Fibroblast of upper back skin (primary cell): ENCODE results near the gene JDP2.
A peak's percentile ranks its signal among the peaks of the same experiment; 100 is the strongest.

ENCODE experiments used
- DNase-seq: peaks from one replicate; pipeline ENCODE4 v3.0.0-alpha.2; 2013

Gene JDP2

DNA sequence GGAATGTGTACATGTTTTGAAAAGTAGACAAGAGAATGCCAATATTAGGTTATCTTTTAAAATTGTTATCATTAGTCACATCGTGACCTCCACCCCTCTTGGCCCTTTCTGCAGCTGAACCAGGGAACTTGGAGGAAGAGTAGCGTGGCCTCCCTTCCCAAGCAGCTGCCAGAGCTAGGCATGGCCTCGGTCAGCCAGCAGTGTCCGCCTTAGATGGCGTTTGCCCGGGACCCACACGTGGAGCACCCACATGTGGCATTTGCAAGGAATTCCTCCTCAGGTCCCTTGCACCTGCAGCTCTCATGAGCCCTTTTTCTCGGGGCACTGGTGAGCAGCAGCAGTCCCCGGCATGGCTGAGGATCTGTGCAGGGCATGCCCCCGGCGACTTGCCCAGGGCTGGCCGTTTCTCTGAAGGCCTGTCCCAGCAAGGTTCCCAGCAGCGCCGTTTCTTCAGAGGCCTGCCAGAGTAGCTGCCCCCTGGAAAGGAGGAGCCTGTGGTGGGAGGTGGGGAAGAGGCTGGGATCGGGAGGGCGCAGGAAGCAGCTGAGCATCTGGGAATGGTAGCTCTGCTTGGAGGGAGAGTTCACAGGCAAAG, 10.8 kb downstream of the JDP2 start:
- DNase-seq, result no peak

DNA sequence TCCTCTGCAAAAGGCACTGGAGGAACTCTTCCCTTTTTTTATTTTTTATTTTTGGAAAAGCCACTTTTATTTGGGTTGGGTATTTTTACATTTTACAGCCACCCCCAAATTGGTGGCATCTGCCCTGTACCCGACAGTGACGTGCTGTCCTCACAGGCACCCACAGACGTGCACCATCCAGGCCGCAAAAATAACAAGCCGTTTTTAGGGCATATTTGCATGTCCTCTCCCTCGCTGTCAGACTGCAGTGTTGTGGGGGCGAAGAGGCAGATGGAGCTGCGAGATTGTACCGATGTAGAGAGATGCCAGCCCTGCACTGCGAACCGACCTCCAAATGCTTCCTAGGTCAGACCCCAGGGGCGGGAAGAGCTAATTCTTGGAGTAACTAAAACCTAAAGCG, 12.2 kb downstream of the JDP2 start:
- no peak for DNase-seq

DNA sequence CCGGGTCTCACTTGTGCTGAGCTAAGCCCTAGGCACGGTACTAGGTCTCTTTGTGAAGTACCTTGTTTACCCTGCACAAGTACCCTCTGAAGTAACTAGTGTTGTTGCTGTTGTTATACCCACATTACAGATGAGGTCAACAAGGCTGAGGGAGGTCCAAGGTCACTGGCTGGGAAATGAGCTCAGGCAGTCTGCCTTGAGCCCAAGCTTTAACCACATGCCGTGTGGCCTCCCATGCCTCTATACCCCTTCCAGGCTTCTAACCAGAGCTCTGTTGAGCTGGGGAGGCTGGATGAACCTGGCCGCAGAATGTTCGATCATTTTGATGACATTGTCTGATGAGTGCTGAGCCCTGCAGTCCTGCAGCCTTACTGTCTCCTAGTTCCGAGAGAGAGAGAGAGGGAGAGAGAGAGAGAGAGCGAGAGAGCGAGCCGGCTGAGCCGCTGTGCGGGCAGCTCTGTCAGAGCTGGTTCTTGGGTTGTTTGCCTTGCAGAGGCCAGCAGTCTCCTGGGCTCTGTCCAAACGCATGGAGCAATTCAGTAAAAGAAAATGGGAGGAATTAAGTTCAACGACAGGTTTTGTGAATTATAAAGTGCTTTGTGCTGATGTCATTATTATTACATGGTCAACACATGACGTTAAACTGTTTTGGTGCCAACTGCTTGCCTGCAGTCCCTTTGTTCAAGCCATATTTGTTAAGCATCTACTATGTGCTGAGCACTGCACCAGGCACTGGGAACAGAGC, 13.1 kb downstream of the JDP2 start:
- peak; percentile 76 for DNase-seq

DNA sequence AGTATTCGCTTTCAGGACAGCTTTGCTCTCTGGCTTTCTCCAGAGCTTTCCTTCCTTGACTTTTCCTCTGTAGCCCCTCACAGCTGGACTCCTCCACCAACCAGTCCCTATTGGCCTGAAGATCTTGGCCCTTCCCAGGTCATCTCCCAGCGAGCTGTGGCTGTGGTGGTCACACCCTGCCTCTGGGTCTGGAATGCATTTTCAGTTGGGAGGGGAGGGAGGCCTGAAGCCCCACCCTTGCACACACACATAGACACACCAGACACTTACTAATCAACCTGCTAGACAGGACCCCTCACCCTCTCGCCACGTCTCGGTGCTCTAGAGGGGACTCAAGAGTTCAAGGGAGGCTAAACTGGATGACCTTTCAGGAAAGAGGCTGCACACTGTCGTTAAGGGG, 13.9 kb downstream of the JDP2 start:
- no peak for DNase-seq

DNA sequence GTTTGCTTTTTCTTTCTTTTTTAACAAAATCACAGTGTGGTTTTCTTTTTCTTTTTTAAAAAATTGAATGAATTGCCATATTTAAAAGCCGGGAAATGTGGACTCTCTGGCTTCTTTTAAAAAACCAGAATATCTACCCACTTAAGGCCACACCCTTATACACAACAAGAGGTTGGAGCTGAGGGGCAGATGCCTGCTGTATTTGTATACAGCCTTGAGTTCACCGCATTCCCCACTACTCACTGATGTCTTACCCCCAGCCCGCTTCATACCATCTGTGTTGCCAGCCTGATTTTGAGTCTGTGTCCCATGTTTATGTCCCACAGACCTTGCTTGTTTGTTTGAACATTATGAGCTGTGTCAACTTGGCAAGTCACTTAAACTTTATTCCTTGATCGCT, 14.3 kb downstream of the JDP2 start:
- no peak for DNase-seq

DNA sequence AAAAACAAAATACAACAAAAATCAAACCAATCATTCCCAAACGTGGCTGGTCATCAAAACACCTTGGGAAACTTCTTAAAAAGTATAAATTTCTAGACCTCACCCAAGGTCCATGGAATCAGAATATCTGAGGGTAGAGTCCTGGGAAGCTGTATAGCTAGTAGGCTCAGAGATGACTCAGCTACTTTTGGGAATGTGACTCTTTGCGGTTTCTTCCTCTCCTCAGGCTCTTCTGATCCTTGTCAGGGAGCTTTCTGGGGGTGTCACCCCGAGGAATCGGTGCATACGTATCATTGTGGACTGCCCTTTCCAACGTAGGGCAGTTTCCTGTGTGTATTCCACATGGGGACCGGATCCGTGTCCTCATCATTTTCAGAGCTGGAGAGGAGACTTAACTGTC, 14.8 kb downstream of the JDP2 start:
- peak; percentile 43 for DNase-seq

DNA sequence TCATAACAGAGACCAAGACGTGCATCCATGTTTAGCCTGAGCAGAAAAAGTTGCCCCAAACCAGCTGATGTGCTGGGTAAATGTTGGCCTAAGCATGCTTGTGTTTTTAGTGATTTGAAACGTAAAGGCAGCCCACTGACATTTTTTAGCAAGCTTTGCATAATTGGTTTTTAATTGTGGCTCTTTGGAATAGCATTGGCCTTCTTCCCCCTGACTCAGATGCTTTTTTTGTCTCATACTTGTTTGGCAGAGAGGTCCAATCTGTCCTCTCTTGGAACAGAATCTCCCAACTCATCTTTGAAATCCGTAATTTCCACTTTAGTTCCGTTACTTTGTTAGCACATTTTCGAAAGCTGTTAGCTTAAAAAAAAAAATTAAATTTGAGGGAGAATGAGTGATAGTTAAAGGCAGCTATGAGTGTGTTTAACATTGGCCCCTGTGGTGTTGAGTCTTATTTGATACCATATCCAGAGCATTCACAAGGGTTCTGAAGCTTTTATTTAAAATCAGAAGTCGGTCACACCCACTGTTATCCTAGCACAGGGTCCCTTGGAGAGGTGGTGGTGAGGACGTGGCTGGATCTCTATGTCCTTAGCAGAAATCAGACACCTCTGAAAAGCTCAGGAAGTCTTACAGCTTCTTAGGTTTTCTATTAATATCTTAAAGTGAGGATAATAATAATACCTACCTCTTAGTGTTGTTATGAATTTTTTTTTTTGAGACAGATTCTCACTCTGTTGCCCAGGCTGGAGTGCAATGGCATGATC, 15.6 kb downstream of the JDP2 start:
- no peak for DNase-seq

DNA sequence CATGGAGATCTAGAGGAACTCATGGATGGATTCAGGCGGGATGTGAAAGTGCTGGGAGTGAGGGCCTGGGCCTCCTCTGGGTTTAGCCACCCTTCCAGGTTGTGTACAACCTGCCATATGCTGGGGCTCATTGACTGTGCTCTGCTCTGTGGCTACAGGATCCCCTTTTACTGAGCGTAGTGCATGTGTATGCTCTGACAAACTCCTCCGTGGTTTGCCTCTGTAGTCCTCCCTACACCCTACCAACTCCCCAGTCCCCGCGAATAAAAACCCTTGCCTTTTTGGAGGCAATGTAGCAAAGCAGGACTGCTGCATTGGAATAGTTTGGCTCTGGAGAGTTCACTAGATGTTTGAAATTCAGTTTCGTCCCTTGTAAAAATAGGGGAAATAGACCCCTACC, 17.4 kb downstream of the JDP2 start:
- no peak for DNase-seq

DNA sequence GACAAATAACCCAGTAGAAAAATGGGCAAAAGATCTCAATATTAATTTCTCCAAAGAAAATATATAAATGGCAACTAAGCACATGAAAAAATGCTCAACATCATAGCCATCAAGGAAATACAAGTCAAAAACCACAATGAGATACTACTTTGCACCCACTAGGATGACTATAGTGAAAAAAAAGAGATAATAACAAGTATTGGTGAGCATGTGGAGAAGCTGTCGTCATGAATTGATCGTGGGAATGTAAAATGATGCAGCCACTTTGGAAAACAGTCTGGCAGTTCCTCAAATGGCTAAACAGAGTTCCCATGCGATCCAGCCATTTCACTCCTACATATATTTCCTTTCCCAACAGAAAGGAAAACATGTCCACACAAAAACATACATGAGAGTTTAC, 18.1 kb downstream of the JDP2 start:
- no peak for DNase-seq

DNA sequence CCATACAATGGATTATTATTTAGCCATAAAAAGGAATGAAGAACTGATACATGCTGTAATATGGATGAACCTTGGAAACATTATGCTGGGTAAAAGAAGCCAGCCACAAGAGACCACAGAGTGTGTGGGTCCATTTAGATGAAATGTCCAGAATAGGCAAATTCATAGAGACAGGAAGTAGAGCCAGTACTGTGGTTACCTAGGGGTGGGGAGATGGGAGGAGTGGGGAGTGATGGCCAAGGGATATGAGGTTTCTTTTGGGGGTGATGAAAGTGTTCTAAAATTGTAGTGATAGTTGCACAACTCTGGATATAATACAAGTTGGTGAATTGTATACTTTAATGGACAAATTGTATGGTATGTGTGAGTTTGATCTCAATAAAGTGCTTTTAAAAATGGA, 18.6 kb downstream of the JDP2 start:
- DNase-seq, result peak; percentile 12

DNA sequence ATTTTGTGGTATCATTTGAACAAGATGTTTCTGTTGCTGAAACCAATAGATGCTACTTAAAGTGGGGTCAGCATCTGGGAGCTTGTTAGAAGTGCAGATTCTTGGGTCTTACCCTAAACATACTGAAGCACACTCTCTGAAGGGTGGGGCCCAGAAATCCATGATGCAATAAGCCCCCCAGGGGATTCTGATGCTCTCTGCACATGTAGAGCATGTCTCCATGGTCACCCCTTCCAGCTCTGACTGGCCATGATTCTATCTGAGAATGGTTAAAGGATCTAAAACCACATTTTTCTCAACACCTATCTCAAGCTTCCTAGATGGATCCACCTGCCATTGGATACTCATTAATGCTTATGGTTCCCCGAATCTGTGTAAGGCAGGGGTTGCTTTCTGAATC, 20.4 kb downstream of the JDP2 start:
- peak; percentile 11 for DNase-seq

DNA sequence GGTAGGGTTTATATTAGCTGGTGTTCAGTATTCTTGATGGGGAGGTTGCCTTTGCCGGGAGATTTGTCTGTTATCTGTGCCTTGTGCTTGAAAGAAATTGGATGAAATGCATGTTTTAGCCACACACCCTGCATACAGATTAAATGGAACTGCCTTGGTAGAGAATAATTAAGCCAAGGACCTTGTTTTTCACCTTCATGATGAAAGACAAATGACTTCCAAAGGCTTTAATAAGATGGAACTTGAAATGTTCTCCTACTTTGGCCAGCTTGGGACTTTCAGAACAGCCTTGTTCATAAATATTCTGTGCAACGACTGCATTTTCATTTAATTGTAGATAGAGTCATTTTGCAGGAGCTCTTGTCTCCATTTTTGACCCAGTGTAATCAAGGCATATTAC, 21.2 kb downstream of the JDP2 start:
- no peak for DNase-seq

DNA sequence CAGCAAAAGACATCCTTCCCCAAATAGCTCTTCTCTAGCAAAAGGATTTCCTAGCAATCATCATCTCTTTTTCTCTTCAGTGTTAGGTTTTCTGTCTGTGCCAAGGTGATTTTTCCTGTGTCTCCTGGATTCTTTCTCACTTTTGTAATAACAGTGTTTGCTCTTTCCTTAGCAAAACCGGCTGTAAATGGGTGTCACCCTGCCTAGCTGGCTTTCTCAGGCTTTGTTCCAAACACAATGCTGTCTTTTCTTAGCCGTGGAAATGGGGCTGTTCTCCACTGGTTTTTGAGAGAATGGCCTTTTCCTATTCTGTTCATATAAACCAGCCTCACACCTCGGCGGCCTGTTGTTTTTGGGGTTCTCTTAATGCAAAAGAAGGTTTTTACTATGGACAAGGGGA, 21.9 kb downstream of the JDP2 start:
- DNase-seq, result no peak

DNA sequence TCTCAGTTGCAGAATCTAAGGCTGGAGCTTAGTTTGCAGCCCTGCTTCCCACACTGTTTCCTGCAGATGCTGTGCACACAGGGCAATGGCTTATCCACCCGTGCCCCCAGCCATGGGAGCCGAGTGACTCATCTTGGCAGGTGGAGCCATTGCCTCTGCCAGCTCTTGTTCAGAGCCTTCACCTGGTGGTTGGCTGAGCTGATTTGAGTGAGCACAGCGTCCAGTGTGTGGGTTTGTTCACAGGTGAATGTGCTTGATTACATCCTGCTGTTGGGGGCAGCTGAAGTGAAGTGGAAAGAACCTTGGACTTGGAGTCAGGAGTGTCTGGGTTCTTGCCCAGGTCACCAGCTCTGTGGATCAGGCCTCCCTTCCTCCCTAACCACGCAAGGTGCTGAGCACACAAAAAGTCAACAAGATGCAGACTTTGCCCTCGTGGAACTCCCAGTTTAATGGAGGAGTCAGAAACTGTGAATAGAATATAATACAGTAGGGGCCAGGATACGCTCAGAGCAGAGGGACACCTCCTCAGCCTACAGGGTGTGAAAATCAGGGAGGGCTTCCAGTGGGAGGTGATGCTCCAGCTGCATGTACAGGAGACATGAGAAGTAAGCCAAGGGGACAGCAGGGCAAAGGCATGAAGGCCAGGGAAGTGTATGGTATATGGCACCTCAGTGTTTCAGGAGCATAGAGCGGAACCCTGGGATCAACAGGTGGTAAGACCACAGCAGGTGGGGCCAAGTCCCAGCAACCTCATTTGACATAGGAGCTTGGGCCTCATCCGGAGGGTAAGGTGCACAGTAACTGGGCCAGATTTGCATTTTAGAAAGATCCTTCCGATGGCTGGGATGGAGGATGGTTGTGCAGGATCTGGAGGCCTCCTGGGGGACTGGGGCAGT, 22.8 kb downstream of the JDP2 start:
- no peak for DNase-seq

DNA sequence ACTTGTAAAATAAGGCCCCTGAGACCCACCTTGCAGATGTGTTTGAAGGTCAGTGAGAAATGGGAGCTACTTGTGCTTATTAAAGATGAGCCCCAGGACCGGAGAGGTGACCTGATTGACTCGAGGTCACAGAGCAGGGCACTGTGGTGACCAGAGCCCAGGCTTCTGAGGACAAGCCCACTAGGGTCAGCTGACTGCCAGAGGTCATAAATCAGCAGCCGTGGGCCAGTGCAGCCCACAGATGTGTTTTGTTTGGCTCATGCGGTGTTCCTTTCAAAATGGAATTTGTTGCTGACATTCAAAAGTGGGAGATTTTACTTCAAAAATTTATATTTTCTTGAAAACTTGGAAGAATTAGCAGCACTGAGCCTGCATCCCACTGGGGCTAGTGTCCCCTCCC, 24.5 kb downstream of the JDP2 start:
- peak; percentile 13 for DNase-seq

DNA sequence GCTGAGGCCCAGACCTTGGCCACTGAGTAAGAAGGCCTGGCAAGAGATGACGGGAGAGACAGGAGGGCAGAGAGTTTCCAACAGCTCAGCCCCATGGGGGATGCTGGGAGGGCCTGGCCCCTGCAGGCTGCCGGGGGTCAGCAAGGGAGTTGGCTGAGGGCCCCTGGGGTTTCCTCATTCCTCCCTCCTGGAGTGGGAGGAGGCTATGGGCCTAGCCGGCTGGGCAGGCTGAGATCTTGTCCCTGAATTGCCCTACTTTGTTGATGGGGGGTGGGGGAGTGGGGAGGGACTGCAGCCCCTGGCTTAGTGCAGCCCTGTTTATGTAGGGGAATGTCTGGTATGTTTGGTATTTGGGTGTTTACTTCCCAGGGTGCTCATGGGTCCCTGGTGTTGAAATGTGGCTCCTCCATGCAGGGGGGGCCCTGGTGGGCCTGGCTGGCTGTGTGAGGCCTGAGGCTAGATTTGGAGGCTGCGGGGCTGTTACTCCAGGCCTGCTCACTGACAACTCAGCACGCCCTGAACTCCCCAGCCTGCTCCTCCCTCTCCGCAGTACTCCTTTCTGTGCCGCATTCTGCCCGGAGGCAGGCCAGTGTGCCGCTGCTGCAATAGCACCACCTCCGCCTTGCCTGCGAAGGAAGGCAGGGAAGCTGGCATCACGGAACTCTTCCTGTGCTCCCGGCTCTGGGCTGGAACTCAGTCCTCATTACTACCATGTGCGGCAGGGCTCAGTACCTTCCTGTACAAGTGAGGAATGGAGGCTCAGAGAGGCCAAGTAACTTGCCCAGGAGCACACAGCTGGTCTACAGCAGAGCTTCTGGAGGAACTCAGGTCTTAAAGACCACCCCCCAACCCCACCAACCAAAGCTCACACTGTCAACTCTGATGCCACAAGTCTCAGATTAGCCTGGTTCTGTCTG, 25.3 kb downstream of the JDP2 start:
- DNase-seq, result peak; percentile 92

DNA sequence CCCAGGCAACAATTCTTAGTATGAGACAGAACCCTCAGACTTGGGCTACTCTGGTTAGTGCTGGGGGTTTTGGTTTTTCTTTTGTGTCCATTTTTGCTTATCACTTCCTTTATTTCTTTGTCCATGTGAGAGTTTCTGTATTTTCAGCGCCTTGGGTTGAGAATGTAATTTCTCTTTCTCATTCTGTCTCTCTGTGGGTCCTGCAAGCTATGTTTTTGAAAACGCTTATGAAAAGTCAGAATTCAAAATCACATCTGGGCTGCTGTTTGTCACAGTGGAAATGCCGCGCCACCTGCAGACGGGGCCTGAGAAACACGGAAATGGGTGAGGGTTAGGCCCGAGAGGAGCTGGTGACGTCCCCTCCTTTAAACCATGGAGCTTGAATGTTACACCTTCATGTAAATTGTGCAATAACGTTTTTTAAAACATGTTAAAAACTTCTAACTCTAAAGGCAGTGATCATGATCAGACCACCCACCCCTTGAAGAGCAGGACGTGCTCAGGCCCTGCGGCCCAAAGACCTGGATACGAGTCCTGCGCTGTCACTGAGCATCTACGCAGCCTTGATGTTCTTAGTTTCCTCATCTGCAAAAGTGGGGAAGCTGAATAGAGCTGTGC, 26.1 kb downstream of the JDP2 start:
- no peak for DNase-seq

DNA sequence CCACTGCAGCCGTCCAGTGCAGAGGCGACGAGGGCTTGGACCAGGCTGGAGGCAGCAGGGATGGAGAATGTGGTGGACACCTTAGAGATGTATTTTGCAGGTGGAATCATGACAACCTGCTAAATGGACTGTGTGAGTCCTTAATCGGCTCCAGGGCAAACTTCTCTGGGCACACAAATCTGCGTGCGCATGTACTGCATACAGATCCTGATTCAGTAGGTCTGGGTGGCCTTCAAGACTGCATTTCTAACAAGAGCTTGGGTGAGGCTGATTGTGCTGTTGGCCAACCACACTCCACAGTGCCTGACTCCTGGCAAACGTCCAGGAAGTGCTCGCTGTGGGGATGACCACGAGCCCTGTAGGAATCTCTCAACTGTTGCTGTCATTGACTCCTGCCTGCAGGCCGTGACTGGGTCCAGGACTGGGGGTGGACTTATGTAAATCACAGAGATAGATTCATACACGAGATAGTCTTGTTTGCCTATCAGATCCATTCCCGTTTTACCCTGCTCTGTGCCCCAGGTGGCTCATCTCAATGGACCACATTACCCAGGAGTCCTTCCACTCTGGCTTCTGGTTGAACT, 27.2 kb downstream of the JDP2 start:
- DNase-seq, result peak; percentile 77

DNA sequence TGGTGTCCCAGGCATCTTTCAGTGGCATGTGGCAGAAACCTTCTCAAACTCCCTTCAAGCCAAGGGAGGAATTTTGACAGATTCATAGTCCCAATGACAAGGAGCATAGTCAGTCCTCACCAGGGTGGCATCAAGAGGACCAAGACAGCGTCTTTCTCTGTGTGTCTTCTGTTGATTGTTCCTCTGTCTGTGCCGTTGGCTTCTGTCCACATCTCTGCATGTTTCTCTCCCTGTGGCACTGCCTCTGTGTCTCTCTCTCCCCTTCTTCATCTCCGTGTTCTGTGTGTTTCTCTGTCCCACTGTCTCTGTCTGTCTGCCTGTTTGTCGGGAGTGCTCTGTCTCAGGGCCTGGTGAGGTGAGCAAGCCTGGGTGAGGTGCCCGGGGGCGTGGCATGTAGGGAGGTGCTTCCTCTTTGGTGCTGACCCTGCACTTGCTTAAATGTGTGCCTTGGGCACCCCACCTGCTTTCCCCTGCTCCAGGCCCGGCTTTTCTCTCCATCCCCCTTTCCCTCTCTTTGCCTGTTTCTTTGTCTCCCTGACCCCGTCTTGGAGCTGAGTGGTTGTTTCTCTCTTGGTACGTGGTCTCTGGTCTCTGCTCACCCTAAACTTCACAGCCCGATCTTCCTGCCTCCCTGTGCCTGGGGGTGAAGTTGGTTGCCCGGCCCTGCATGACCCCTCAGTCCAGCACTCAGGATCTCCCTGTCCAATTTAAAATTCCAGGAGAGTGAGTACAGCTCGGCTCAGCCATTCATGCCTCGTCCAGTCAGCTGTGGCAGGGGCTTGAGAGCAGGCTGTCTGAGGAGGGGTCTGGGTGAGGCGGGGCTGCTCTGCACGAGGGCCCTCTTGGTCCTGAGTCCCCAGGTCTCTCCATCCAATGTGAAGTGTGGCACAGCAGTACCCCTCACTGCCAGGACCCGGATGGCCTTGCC, 28.5 kb downstream of the JDP2 start:
- no peak for DNase-seq

DNA sequence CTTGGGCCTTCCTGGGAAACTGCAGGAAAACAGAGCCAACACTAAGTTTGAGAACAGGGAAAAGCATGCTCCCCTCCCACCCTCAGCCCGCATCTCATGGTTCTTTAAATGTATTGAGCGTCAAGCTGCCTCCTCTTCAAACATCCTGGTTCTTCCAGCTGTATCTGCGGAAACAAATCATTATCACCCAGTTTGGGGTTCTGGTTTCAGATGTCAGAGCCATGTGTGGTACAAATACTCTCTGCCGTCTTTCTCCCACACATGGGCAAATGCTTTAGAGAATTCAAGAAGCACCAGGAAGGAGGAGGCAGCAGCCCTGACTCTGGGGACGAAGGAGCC, 29.1 kb downstream of the JDP2 start:
- no peak for DNase-seq
